ENCODE measurements around the gene SUSD3. TPM values are rescaled to one million over a fixed set of nuclear protein-coding genes. Genes with fewer than 3 reads are reported as not detected.

Gene SUSD3
- total RNA-seq, 2 experiments from 2014 or later = 34.6 to 36.7 TPM

DNA sequence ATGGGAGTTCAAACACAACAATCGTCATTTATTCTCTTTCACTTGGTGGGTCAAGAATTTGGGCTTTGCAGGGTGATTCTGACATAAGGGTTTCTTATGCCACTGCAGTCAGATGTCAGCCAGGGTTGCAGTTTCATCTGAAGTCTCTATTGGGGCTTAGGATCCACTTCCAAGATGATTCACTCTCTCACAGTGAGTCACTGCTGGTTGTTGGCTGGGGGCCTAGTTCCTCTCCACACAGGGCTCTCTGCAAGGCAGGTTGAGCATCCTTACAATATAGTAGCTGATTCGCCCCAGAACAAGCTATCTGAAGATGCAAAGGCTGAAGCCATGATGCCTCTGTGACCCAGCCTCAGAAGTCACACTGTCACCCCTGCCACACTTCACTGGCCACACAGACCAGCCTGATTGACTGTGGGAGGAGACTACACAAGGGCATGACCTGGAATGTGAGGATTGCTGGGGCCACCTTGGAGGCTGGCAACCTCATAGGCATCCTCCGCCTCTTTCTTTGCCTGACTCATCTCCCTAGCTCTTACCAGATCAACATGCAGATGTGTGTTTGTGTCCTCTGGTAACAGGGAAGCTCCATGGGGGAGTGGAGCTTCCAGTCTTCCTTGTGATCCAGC, 33.1 kb downstream of the SUSD3 start:
- no peak for TF ChIP-seq CTCF (IDR thresholded peaks at IDR 0.05)
- intact Hi-C loops (cut with micrococcal nuclease) = loop anchor here (10.0 kb wide), 1 partner anchor 127 kb away; no protein-coding TSS in a partner anchor
- Mint-ChIP-seq H3K4me3 (no peak overlapping the region), H3K36me3 (ENCODE audit: low read depth) (peaks cover 36% of the 10 kb centered on the region), H3K4me1 (ENCODE audit: low read depth) (peaks cover 59% of the 10 kb centered on the region), H3K27me3 (no peaks in the 10 kb centered on the region), H3K9me3 (peaks cover 19% of the 10 kb centered on the region), H3K27ac (peak overlapping the region; percentile 88)
- ATAC-seq (peak; percentile 10), DNase-seq (peak; percentile 89)
- CTCF ChIA-PET = interaction anchor here (1.0 to 1.3 kb wide), 5 partner anchors 17 to 135 kb away, joined by 3 to 4 read pairs (median 3); no protein-coding TSS in a partner anchor
- POLR2A ChIA-PET = interaction anchor here (0.7 to 3.0 kb wide), 7 partner anchors 8 to 62 kb away, joined by 3 to 12 read pairs (median 5); no protein-coding TSS in a partner anchor

GRCh38 chr9:93092251-93092991, 33.9 kb downstream of the SUSD3 start:
- H3K9me3 Mint-ChIP-seq = peaks cover 19% of the 10 kb centered on the region
- H3K4me3 Mint-ChIP-seq = no peak overlapping the region
- TF ChIP-seq CTCF (IDR thresholded peaks at IDR 0.05) = no peak
- peaks cover 64% of the 10 kb centered on the region for H3K4me1 Mint-ChIP-seq (ENCODE audit: low read depth)
- no peaks in the 10 kb centered on the region for H3K27me3 Mint-ChIP-seq
- ChIA-PET CTCF (interaction anchor here (1.0 to 1.4 kb wide), 5 partner anchors 16 to 136 kb away, joined by 3 to 5 read pairs (median 3); no protein-coding TSS in a partner anchor), POLR2A (interaction anchor here (0.7 to 3.0 kb wide), 5 partner anchors 9 to 43 kb away, joined by 3 to 12 read pairs (median 5); no protein-coding TSS in a partner anchor)
- peaks cover 32% of the 10 kb centered on the region for H3K36me3 Mint-ChIP-seq (ENCODE audit: low read depth)
- DNase-seq (no peak), ATAC-seq (no peak)
- intact Hi-C loops (cut with micrococcal nuclease) = loop anchor here (10.0 kb wide), 1 partner anchor 128 kb away; no protein-coding TSS in a partner anchor
- H3K27ac Mint-ChIP-seq = peak overlapping the region; percentile 81

- peaks cover 29% of the 10 kb centered on the region for H3K36me3 Mint-ChIP-seq (ENCODE audit: low read depth)
- DNase-seq (peak; percentile 53), ATAC-seq (no peak)
- intact Hi-C loops (cut with micrococcal nuclease) = loop anchor here (10.0 kb wide), 1 partner anchor 129 kb away; no protein-coding TSS in a partner anchor
- POLR2A ChIA-PET = interaction anchor here (1.0 to 3.0 kb wide), 4 partner anchors 18 to 126 kb away, joined by 3 to 12 read pairs (median 4); no protein-coding TSS in a partner anchor
- CTCF ChIA-PET = interaction anchor here (1.4 kb wide), 1 partner anchor 90 kb away, joined by 5 read pairs; no protein-coding TSS in a partner anchor
- peaks cover 19% of the 10 kb centered on the region for H3K9me3 Mint-ChIP-seq
- H3K27me3 Mint-ChIP-seq = no peaks in the 10 kb centered on the region
- no peak for TF ChIP-seq CTCF (IDR thresholded peaks at IDR 0.05)
- peaks cover 73% of the 10 kb centered on the region for H3K4me1 Mint-ChIP-seq (ENCODE audit: low read depth)
- peak overlapping the region; percentile 97 for H3K27ac Mint-ChIP-seq
- peak overlapping the region; percentile 5 for H3K4me3 Mint-ChIP-seq
Observed at GRCh38 chr9:93093127-93093876, 34.8 kb downstream of the SUSD3 start.

- Mint-ChIP-seq H3K4me3 (peak overlapping the region; percentile 81), H3K27me3 (no peaks in the 10 kb centered on the region), H3K9me3 (peaks cover 19% of the 10 kb centered on the region), H3K27ac (peak overlapping the region; percentile 97), H3K36me3 (ENCODE audit: low read depth) (peaks cover 23% of the 10 kb centered on the region), H3K4me1 (ENCODE audit: low read depth) (peaks cover 70% of the 10 kb centered on the region)
- CTCF ChIA-PET = interaction anchor here (0.8 to 1.4 kb wide), 2 partner anchors 15 to 91 kb away, joined by 3 to 5 read pairs; no protein-coding TSS in a partner anchor
- POLR2A ChIA-PET = interaction anchor here (1.0 to 1.8 kb wide), 8 partner anchors 10 to 127 kb away, joined by 3 to 8 read pairs (median 4); no protein-coding TSS in a partner anchor
- no peak for TF ChIP-seq CTCF (IDR thresholded peaks at IDR 0.05)
- intact Hi-C loops (cut with micrococcal nuclease) = loop anchor here (10.0 kb wide), 1 partner anchor 129 kb away; no protein-coding TSS in a partner anchor
- ATAC-seq (no peak), DNase-seq (peak; percentile 19)
Observed at GRCh38 chr9:93093877-93094657, 35.6 kb downstream of the SUSD3 start.

All from activated CD8-positive, alpha-beta T cell treated with anti-CD3 and anti-CD28 coated beads for 36 hours (primary cell).